ENCODE measurements around the gene MICAL2. TPM values are rescaled to one million over a fixed set of nuclear protein-coding genes. Genes with fewer than 3 reads are reported as not detected.

The MICAL2 gene
- total RNA-seq, 1 donor: 34.2 TPM

DNA sequence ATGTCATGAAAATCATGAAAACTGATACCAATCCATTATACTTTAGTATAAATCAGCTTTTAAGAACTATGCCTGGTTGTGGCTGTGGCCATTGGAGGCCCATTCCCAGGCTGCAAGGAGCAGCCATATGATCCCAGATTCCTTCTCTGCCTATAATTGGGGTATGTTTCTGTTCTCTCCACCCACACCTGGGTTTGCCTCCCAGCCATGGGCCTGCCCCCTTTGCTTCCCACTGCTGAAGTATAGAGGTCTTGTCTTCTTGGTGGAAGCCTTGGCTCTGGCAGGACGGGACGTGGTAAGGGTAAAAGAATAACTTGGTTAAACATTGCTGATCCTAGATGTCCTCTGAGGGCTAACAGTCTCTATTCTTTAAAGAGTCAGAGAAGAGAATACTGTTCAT is 2.4 kb downstream of the MICAL2 start:
- DNase-seq (ENCODE audit: low read depth in 2 of 3, low spot score in 2 of 3): no peak

DNA sequence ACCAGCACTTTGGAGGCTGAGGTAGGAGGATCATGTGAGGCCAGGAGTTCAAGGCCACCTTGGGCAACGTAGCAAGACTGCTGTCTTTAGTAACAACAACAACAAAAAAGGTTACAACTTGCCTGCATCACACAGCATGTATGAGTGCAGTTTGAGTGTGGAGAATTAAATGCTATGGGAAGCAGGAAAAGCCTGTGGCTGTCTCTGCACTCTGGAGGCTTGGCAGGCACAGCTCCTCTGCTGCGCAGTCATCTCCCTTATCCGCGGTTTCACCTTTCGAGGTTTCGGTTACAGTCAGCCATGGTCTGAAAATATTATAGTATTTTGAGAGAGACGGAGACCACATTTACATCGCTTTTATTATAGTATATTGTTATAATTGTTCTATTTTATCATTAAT is 2.9 kb downstream of the MICAL2 start:
- DNase-seq (ENCODE audit: low read depth in 2 of 3, low spot score in 2 of 3): no peak

DNA sequence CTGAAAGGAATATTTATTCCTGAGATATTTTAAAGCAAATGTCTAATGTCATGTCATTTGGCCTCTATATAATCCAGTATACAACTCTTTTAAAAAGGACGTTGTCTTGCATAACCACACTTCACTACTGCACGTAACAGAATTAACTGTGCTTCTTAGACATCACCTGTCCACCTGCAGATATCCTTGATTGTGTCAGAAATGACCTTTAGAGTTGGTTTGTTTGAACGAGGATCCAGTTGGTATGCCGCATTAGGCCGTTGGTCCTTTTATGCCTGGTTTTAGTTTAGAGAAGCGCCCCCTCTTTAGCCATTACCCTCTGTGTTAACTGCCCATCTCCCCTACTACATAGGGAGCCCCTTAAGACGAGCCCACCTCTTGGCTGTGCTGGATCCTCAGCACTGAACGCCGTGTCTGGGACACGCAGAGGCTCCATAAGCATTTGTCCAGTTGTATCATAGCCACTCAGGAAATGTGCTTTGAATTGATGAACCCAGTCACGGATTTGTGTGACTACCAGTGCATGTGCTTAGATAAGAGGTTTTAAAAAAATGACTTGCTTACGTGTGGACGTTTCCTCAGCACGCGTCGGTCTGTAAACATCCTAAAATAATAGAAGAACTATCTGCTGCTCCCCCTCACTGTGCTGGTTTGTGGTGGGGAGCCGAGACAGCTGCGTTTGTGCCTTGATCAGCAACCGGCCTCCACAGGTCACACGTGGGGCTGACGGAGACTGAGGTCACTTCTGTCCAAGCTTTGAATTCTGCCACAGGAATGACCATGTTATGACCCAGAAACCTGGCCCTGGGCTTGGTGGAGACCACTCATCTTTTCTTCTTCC is 4.0 kb downstream of the MICAL2 start:
- peak in 1 of 3 donors; percentile 42 for DNase-seq (ENCODE audit: low read depth in 2 of 3, low spot score in 2 of 3)

DNA sequence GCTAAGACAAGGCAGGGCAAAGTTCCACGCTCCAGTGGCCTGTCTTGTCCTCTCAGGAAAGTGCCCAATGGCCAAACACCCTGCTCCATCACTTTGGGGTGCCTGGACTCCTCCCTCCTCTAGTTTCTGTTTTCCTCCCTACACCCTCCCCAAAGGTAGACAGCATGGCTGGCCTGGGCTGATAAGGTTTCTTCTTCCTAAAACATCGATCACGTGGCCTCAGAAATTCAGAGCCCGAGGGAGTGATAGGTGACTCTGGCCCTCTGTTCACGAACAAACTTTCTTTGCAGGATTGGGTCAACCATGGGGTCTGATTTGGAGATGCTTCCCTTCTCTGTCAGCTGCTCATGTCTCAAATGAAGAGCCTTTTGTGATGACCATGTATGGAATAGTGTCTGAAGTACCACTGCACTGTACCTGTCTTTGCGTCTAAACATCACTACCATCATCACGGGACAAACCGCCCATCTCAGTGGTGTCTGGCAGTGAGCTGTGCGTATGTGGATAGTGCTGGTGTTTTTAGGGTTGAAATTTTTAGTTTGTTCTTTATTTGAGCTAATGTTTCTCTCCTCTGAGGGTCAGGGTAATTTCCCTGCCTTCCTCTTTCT is 6.1 kb downstream of the MICAL2 start:
- peak in 1 of 3 donors; percentile 49 for DNase-seq (ENCODE audit: low read depth in 2 of 3, low spot score in 2 of 3)

DNA sequence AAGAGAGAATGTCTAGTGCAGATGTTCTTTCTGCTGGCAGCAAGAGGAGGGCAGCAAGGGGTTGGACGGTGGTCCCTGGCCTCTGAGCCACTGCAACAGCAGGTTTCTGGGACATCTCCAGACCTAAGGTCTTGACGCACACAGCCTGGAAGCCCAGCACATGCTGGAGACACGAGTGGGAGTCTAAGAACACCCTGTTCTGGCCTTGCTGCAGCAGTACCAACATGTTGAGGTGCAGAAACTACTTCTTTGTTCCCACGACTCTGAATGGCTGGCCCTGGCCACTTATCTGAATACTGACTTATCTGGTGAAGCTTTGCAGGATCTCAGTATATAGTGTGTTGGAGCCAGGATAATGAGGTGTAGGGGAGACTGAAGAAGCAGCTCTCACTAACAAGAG is 6.8 kb downstream of the MICAL2 start:
- DNase-seq (ENCODE audit: low read depth in 2 of 3, low spot score in 2 of 3): no peak

DNA sequence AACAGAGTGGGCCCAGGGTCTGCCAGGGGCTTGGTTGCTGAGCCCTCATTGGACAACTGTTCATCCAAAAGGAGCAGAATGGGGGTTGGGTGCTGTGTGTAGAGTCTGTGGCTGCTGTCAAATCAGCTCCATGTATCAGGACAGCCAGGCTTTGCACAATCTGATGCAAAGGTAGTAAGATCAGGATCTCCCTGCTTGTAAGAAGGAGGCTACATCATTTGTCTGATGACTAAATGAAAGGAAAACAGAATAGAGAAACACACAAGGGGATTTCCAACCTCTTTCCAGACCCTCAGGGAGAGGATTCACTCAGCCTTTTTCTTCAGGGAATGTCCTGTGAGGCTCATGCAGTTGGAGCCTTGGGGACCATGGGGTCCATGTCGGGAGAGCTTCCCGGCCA is 7.2 kb downstream of the MICAL2 start:
- no peak for DNase-seq (ENCODE audit: low read depth in 2 of 3, low spot score in 2 of 3)

DNA sequence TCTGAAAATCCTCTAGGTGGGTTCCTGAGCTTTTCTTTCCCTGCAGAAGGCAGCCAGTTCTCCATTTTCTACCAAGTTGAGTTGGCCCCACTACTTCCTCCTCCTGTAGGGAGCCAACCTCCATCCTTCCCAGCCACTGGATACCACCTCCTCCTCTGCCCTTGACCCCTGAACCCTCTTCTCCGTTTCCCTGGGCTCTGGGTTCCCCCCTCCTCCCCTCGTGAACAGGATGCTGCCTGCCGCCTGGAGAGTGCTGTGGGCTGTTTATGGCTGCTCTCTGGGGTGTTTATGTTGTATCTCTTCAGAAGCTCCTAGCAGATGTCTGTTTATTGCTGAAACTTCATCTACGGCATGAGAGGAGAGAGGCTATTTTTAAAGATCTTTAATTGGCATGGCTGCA is 8.6 kb downstream of the MICAL2 start:
- DNase-seq (ENCODE audit: low read depth in 2 of 3, low spot score in 2 of 3): no peak

DNA sequence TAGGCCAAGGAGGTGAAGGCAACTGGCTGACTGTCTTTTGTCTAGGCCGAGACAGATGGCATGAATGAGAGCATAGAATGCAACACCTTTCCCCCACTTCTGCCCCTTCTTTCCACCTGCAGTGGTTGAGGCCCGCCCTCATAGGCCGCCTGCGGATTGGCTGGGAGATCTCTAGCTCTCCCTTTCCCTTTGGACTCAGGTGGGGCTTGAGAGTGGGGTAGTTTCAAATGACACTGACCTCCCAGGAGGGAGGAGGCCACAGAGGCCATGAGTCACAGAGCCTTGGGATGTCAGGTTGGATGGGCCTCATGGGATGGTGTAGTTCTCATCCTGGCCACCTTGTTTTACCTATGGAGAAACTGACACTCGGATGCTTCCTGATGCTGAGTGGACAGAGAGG is 9.1 kb downstream of the MICAL2 start:
- DNase-seq (ENCODE audit: low read depth in 2 of 3, low spot score in 2 of 3): no peak

DNA sequence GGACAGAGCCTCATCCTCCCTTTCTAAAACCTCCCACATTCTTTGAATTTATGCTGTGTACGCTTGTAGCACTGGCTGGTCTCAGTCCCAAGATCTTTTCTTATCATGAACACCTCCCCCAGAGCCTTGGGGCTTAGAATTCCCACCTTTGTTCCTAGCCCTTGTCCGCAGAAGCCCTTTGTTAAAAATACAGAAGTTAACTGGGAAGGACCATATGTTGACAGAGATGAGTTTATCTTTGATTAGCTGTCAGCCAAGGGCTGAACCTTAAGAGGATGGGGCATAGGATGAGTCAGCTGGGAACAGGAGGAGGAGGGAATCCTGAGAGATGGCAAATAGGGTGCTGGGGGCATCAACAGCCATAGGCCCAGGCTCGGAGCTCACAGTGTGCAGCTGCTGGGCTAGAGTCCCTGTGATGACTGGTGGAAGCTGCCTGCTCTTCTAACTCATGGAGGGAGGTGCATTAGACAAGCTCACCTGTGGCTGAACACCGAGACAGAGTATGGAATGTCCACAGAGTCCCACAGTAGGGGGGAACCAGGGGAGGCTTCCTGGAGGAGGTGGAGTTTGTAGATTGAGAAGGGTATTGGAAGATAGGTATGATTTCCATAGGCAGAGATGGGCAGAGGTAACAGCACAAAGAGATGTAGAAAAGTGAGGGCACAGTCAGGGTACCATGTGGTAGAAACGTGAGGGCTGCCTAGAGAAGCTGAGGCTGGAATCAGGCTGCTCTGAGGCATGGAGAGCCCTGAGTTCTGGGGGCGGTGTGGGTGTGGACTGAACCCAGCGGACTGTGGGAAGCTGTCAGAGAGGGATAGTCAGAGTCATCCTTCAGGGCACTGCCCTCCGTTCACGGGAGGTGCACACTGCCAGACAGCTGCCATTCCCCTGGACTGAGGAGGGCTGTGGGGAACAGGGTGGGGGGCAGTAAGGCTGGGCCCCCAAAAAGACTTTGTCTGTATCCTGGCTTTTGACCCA is 9.9 kb downstream of the MICAL2 start:
- DNase-seq (ENCODE audit: low read depth in 2 of 3, low spot score in 2 of 3): no peak

DNA sequence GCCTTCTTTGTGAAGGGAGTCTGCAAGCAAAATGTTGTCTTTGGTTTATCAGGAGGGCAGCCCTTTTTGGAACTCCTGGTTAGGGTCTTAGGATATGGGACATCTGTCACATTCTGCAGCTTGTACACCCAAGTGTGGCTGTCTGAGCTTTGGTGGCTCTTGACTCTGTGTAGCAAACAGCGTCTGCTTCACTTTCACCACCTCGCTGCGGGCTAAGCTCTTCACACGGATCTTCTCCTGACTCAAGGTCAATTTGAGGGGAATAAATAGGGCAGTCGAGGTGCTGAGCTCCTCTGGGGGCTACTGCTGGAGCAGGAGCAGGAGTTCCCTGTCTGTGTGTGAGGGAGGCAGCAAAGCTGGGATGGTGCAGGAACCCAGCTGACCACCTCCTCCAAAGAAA is 10.6 kb downstream of the MICAL2 start:
- DNase-seq (ENCODE audit: low read depth in 2 of 3, low spot score in 2 of 3): no peak

DNA sequence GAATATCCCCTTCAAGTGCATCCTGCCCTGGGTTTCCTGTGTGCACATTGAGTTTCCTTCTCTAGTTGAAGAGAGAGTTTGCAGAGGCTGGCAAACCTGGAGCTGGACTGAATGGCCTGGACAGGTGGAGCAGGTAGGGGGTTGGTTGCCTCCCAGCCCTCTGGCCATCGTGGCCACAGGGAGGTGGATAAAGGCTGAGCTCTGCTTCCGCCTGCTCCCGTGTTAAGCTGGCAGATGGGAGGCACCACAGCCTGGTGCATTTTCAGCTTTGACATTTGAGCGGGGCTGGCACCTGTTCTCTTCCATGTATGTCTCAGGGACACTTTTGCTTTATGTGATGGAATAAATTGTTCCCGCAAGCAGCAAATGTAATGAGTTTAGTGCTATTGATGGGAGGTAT is 11.1 kb downstream of the MICAL2 start:
- no peak for DNase-seq (ENCODE audit: low read depth in 2 of 3, low spot score in 2 of 3)

DNA sequence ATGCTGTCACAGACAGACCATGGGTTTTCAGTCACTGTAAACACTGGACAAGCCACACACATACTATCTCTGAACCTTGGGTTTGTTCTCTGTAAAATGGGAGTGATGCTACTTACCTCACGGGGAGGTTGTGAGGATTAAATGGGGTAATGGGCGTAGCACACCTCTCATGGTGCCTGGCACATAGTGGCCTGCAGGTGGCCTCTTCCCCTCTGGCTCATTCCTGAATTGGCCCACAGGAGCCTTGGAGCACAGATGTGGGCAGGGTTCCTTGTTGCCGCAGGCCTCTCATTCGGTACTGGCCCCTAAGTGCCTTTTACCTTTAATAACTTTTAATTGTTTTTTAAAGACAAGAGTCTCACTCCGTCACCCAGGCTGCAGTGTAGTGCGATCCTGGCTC is 11.7 kb downstream of the MICAL2 start:
- DNase-seq (ENCODE audit: low read depth in 2 of 3, low spot score in 2 of 3): no peak

DNA sequence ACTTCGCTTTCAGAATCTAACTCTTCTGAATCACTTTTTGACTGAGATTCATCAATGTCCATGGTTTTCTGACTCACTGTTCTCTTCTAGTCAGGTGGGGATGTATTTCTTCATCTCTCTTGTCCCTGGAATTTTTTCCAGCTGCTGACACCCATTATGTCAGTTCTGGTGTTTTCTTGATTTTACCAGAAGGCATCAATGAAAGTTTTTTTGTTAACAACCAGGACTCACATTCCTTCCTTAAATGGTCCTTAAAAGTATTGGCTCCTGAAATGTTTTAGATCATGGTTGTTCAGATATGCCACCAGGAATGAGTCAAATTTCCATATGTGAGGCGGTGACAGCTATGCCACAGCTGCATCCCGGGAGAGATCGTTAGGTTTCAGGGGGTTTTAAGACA is 12.9 kb downstream of the MICAL2 start:
- no peak for DNase-seq (ENCODE audit: low read depth in 2 of 3, low spot score in 2 of 3)

DNA sequence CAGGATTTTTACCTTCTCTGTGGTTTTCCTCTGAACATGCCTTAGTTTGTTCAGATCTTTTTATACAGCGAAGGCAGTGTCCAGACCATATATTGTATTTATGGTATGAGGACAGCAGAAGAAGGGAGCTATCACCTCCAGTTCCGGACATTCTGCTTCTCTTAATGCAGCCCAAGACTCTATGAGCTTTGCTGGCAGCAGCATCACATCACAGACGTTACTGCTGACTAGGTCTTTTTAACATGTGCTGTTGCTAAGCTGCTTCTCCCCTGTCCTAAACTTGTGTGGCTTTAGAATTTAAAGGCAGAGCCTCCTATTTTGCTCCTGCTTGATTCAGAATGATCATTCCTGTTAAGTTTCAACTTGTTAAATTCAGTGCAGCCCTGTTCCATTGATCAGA is 13.4 kb downstream of the MICAL2 start:
- DNase-seq (ENCODE audit: low read depth in 2 of 3, low spot score in 2 of 3): no peak

DNA sequence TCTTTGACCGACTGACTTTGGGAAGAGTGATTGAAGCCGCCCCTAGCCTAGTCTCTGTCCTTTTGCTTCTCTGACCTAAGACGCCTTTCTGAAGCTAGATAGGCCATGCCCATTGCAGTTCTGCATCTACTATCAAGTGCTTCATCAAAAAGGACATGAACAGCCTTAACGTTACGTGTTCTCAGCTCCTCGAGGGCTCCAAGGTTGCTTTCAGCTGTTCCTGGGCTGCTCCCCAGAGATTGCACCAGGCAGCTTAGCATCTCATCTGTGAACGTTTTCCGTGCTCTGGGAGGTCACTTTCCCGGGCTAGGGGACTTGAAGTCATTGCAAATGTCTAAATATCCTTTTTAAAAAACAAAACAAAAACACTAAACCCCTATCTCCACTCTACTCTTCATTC is 13.9 kb downstream of the MICAL2 start:
- no peak for DNase-seq (ENCODE audit: low read depth in 2 of 3, low spot score in 2 of 3)

DNA sequence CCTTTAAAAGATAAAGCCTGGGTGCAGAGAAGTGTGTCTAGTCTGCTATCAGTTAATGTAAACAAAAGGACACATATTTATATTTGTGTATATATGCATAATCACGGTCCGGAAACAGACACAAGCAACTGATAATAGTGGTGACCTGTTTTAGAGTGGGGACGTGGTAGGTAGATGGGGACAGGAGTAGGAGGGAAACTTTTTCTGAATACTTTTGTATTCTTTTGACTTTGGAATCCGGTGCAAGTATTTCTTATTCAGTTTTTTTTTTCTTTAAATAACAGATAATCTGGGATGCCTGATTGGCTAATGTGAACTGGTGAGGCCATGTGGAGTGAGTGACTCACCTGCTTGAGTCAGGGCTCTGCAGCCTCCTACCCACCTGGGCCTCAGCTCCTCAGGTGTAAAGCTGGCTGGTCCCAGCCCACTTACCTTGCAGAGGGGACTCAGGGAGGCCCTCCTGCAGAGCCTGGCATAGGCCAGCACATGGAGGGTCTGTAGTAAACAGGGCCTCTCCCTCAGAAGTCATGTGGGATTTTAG is 15.3 kb downstream of the MICAL2 start:
- DNase-seq (ENCODE audit: low read depth in 2 of 3, low spot score in 2 of 3): no peak

DNA sequence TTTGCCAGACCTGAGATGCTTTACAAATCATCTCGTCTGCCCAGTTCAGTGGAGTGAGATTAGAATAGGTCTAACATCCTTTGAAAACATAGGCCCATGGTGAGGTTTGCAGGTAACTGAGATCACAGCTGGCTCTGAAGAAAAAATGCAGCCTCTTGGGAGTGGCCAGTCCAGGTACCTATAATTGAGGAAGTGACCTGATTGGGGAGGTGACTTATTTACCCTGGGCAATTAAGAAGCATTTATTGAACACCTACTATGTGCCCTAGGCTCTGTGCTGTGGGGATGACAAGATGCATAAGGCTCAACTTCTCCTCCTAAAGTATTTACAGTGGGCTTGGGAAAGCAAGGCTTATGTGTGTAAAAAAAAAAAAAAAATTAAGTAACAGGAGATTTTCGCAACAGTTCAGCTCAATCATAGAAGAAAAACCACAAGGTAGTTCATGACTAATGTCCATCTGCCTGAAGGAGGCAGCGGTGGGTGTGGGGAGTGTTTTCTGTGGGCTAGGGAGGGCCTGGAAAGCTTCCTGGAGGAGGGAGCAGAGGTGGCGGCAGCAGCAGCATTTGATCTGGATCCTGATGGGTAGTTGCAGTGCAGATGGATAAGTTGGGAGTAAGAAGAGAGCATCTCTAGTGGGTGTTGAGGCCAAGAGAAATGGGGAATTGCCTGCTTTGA is 16.1 kb downstream of the MICAL2 start:
- peak in 1 of 3 donors; percentile 16 for DNase-seq (ENCODE audit: low read depth in 2 of 3, low spot score in 2 of 3)

DNA sequence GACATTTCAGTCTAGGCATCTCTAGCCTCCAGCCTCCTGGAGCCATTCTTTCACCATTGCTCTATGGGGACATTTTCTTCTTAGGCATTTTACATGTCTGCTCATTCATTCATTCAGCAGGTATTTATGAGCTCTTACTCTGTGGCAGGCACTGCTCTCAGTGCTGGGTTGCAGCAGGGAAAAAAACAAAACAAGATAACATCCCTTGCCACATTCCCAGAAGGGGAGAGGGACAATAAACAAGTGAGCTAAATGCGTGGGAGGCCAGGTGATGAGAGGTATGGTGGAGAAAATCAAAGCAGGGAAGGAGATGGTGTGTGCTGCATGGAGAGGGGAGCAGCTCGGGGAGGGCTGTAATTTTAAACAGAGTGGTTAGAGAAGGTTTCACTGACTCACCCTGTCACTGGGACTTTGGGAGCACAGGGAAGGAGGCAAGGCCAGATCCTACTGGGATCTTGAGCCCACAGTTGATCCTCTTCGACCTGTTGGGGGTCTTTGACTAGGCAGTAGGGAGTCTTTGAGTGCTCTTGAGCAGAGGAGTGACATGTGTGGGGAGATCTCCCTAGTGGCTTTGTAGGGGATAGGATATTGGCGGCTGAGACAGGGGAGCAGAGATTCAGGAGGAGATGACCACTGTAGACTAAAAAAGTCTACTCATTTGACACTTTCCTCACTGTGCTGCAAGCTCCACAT is 17.0 kb downstream of the MICAL2 start:
- no peak for DNase-seq (ENCODE audit: low read depth in 2 of 3, low spot score in 2 of 3)

DNA sequence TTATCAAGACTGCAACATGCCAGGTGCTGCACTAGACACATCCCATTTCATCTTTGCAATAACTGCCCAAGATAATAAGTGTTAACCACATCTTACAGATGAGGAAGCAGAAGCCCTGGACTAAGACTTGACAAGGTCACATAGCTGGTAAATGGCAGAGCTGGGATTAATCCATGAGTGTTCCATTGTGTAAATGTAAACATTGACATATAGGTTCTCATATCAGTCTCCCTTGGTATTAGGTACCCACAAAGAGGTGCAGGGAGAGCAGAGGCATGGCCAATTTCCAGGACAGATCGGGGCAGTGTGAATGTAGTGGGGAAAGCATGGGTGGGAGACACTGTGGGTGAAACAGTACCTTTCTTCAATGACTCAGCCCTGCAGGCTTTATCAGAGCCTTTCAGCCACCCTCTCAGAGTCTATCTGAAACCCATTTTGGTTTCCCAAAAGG is 17.9 kb downstream of the MICAL2 start:
- no peak for DNase-seq (ENCODE audit: low read depth in 2 of 3, low spot score in 2 of 3)

DNA sequence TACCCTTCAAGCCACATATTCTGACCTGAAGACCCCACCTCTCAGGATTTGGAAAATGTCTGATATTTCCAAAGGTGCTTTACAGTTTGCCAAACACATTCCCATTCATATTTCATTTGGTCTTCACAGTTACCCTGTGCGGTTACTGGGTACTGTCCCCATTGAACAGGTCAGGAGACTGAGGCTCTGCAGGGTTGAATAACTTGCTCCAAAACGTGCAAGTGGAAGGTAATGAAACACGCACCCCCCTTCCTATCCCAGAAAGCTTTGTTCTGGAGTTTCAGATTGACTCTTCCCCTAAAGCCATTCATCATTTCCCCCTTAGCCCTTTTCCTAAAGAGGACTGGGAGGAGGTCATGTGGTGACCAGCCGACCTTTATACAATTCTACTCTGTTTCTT is 18.8 kb downstream of the MICAL2 start:
- no peak for DNase-seq (ENCODE audit: low read depth in 2 of 3, low spot score in 2 of 3)
